Kidney epithelial cell (primary cell): Measurements from ENCODE around the gene DRC3. TPM values are rescaled to one million over a fixed set of nuclear protein-coding genes. Genes with fewer than 3 reads are reported as not detected.

Experiments used
- DNase-seq: peaks from one replicate; pipeline ENCODE4 v3.0.0-alpha.2; 2010; ENCODE audit warnings: low read depth
- H3K27me3 ChIP-seq: 2 replicates; pipeline ENCODE4 v1.6.0; 2011; ENCODE audit warnings: low read length; ENCODE audit not compliant: control insufficient read depth, insufficient read depth
- H3K36me3 ChIP-seq: 2 replicates; pipeline ENCODE4 v1.5.1; 2011; ENCODE audit warnings: low read length; ENCODE audit not compliant: control insufficient read depth, insufficient read depth
- H3K4me3 ChIP-seq: 2 replicates; pipeline ENCODE4 v1.5.1; 2011; ENCODE audit warnings: low read depth, mild to moderate bottlenecking, control low read depth, low read length
- total RNA-seq: library from RNA; depleted of rRNA; stranded (reverse); fragments of >200 nt; gene quantifications from 2 replicates; pipeline ENCODE4 v1.2.3, GENCODE V29; 2015
- TF ChIP-seq, protein P1 (sequence below): IDR thresholded peaks from 2 replicates; pipeline ENCODE4 v1.5.1; 2011; ENCODE audit warnings: mild to moderate bottlenecking, moderate library complexity, low read length, control low read depth, inconsistent platforms; ENCODE audit not compliant: insufficient read depth, poor library complexity, severe bottlenecking

Gene DRC3
- total RNA-seq, 1 donor from 2014 or later = 3.9 TPM

DNA sequence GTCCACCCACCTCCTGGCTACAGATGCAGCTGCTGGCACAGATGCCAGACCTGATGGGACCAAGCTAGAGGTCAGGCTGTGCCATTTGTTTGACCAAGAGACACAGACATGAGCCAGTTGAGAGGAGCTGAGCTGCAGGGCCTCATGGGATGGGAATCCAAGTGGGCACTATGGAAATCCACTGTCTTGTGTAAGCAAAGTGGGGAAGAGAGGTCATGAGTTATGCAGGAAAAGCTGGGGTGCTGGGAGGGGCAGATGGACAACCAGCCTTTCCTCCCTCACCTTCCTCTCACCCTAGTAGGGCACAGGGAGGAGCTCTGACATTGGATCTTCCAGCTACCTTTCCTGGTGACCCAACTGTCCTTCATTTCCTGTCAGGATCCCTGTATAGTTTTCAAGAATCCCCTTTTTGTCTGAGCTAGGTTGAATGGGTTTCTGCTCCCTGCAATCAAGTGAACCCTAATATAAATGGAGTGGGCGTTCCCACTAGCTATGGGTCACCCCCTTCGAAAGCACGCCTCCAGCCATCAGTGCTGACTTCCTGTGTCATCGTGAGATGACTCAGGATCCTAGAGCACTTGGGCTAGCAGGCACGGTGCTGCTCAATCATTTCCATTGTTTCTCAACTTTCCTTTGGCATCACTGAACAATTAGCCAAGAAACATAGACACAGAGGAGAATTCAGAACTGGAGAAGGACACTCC, 52.7 kb downstream of the DRC3 start:
- DNase-seq = no peak
- no peaks in the 10 kb centered on the region for H3K27me3 ChIP-seq
- no peak overlapping the region for H3K4me3 ChIP-seq
- H3K36me3 ChIP-seq = peaks cover 2% of the 10 kb centered on the region
- TF ChIP-seq, protein P1, sequence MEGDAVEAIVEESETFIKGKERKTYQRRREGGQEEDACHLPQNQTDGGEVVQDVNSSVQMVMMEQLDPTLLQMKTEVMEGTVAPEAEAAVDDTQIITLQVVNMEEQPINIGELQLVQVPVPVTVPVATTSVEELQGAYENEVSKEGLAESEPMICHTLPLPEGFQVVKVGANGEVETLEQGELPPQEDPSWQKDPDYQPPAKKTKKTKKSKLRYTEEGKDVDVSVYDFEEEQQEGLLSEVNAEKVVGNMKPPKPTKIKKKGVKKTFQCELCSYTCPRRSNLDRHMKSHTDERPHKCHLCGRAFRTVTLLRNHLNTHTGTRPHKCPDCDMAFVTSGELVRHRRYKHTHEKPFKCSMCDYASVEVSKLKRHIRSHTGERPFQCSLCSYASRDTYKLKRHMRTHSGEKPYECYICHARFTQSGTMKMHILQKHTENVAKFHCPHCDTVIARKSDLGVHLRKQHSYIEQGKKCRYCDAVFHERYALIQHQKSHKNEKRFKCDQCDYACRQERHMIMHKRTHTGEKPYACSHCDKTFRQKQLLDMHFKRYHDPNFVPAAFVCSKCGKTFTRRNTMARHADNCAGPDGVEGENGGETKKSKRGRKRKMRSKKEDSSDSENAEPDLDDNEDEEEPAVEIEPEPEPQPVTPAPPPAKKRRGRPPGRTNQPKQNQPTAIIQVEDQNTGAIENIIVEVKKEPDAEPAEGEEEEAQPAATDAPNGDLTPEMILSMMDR = no peak

DNA sequence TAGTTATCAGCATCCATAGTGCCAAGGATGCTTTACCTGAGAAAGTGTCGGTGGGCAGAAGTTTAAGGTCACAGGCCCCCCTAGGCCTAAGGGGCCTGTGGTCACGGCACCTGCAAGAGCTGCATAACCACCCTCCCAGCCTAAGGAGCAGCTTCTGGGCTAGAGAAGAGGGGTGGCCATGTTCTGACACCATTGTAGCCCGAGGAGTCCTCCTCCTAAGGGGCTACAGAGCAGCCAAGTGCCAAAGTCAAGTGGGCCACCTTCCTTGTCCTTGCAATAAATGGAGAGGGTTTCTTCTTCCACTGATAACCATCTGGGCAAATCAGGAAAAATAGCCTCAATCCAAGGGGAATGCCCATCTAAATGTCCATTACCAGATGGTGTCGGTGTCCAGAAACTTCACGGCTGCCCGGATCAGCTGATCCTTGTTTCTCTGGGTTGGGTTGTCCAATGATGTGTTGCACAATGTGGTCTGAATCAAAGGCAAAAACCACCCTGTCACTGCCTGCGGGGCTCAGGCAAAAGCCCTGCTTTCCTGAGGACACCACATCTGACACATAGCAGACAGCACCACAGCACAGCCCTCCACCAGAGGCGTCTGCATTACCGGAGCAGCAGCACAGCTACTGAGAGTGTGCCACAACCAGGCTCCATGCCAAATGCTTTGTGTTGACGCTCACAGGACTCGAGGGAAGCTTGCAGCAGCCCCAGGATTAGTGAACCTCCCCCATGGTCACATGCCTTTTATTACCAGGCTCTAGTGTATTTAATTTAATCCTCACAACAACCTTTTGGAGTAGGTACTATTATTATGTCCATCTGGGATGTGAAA, 53.5 kb downstream of the DRC3 start:
- DNase-seq = no peak
- no peak overlapping the region for H3K4me3 ChIP-seq
- TF ChIP-seq, protein P1 = no peak
- H3K36me3 ChIP-seq = peaks cover 2% of the 10 kb centered on the region
- no peaks in the 10 kb centered on the region for H3K27me3 ChIP-seq

DNA sequence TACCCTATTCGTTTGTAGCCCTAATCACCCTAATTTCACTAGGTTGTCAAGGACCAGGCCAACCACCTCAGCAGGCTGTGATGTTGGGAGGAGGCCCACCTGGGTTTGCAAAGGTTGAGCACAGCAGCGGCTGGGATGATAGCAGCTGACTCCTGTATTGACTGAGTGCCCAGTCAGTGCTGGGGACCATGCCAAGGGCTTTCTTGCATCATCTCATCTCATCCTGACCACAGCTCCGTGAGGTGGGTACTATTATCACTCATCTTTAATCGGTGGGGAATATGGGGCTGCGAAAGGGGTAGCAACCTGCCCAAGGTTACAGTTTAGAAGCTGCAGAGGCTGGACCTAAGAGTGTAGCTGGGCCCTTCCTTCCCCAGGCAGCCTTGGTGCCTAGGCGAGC, 54.6 kb downstream of the DRC3 start:
- TF ChIP-seq, protein P1 = no peak
- Histone ChIP-seq H3K27me3 (no peaks in the 10 kb centered on the region), H3K4me3 (no peak overlapping the region), H3K36me3 (peaks cover 2% of the 10 kb centered on the region)
- no peak for DNase-seq

DNA sequence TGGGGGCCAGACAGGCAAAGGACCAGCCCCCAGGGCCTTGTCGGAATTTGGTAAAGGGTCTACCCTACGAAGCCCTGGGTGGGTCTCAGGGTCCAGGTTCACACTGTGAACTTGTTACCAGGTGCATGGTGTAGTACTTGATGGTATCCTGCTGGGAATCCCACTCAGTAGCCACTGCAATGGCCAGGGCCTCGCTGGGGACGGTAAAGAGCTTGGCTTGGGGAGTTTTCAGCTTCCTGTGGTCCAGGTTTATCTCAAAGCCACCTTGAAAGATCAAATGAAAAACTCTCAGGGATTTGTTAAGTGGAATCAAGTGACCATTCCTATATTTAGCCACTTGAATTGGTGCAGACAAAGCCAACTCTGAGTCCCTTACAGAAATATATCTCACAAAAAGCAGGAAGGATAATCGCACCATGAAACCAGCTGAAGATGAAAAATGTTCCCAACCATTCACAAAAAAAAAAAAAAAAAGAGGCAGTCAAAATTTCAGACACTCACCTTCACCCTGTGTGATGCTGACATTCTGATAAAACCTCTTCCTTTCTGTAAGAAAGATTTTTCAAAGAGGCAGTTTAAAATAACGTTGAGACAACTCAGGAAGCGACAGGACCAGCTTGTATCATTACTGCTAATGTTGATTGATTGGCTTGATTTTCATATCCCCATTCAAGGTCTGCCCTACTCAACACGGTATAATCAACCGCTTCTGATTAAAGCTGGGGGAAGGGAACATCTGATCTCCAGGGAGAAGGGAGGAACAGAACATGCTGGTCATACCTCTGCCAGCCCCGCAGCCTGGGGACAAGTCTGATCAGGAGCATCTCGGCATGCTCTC, 55.7 kb downstream of the DRC3 start:
- H3K27me3 ChIP-seq = no peaks in the 10 kb centered on the region
- no peak overlapping the region for H3K4me3 ChIP-seq
- TF ChIP-seq, protein P1 = no peak
- DNase-seq = no peak
- peaks cover 2% of the 10 kb centered on the region for H3K36me3 ChIP-seq

DNA sequence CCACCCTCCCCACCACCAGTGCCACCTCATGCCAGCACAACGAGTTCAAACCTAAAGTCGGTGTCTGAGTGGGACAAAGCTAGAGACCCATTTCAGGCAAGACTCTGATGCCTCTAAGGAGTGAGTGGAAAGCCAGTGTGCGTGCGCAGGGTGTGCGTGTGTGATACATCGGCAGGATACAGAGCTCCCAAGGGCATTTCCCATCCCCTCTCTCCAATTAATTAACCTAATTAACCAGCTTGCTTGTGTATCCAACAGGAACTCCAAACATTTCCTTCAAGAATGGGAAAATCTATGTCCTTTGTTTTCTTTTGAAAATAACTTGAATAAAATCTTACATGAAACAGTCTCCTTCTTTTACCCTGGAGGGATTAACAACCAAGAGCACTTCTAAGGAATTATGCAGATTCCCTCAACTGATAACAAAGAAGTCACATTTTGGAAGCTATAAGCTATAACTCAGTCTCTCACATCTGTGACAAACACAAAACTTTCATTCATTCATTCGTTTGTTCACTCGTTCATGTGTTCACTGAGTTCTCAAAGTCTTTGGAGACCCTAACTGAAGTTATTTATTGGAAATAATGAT, 56.4 kb downstream of the DRC3 start:
- Histone ChIP-seq H3K27me3 (no peaks in the 10 kb centered on the region), H3K4me3 (no peak overlapping the region), H3K36me3 (peaks cover 2% of the 10 kb centered on the region)
- no peak for DNase-seq
- TF ChIP-seq, protein P1 = no peak
